IMR-90 (cell line): ENCODE measurements around the gene RC3H1. TPM values are rescaled to one million over a fixed set of nuclear protein-coding genes. Genes with fewer than 3 reads are reported as not detected.

ENCODE experiments used
- ATAC-seq: fragments of 200-7000 bp; cut with Tn5 transposase; 2 replicates; pipeline ENCODE4 v1.9.1; 2020; ENCODE audit warnings: low read depth, mild to moderate bottlenecking, moderate library complexity
- BruUV-seq: library from RNA; stranded (reverse); fragments of 400-500 nt; replicated peaks from 2 replicates; lab custom pipeline; 2021; lab: Mats Ljungman, UMichigan
- CTCF ChIA-PET: fragments of 300-600 bp; formaldehyde crosslinking; extraction: SDS; loops from one replicate; lab custom pipeline; 2021; ENCODE audit warnings: antibody characterized with exemption; lab: Yijun Ruan, JAX
- POLR2A ChIA-PET: fragments of 300-600 bp; sonication (Branson Sonifier 250); formaldehyde crosslinking; loops from one replicate; lab custom pipeline; 2022; ENCODE audit warnings: antibody characterized with exemption; ENCODE audit not compliant: unreplicated experiment; lab: Charles Lee
- DNase-seq: peaks from one replicate; pipeline ENCODE4 v3.0.0; 2013
- H2AFZ ChIP-seq: replicated peaks from 2 replicates; pipeline ENCODE3; 2013; ENCODE audit warnings: low read length, mild to moderate bottlenecking; ENCODE audit not compliant: poor library complexity
- H2AK5ac ChIP-seq: 2 replicates; pipeline ENCODE4 v1.6.1; 2013; ENCODE audit warnings: low read depth, low read length, inconsistent platforms
- H2AK9ac ChIP-seq: replicated peaks from 2 replicates; pipeline ENCODE3; 2013; ENCODE audit warnings: mild to moderate bottlenecking, low read depth, low read length, moderate library complexity; ENCODE audit not compliant: poor library complexity
- H2BK120ac ChIP-seq: 2 replicates; pipeline ENCODE4 v1.6.1; 2013; ENCODE audit warnings: low read depth, low read length, inconsistent platforms
- H2BK15ac ChIP-seq: 3 replicates; pipeline ENCODE4 v1.6.1; 2013; ENCODE audit warnings: low read depth, low read length, inconsistent platforms
- H2BK20ac ChIP-seq: 2 replicates; pipeline ENCODE4 v1.6.1; 2013; ENCODE audit warnings: low read depth, mild to moderate bottlenecking, inconsistent platforms, low read length, moderate library complexity
- H2BK5ac ChIP-seq: 2 replicates; pipeline ENCODE4 v1.6.1; 2013; ENCODE audit warnings: mild to moderate bottlenecking, low read depth, low read length, inconsistent platforms; ENCODE audit not compliant: poor library complexity, severe bottlenecking
- H3K14ac ChIP-seq: replicated peaks from 2 replicates; pipeline ENCODE4 v1.6.1; 2013; ENCODE audit warnings: low read depth, low read length, inconsistent platforms
- H3K18ac ChIP-seq: 2 replicates; pipeline ENCODE4 v1.6.1; 2013; ENCODE audit warnings: low read depth, low read length, control low read depth
- H3K23ac ChIP-seq: 2 replicates; pipeline ENCODE4 v1.6.1; 2013; ENCODE audit warnings: low read depth, low read length, inconsistent platforms
- H3K27ac ChIP-seq: 2 replicates; pipeline ENCODE4 v1.5.1; 2013; ENCODE audit warnings: mild to moderate bottlenecking, control low read depth, low read length; ENCODE audit not compliant: insufficient read depth
- H3K27me3 ChIP-seq: 2 replicates; pipeline ENCODE4 v1.6.1; 2013; ENCODE audit warnings: low read length; ENCODE audit not compliant: control insufficient read depth, insufficient read depth
- H3K36me3 ChIP-seq: 2 replicates; pipeline ENCODE4 v1.6.1; 2013; ENCODE audit warnings: low read length, mixed read lengths; ENCODE audit not compliant: control insufficient read depth, insufficient read depth
- H3K4ac ChIP-seq: 2 replicates; pipeline ENCODE4 v1.6.1; 2013; ENCODE audit warnings: low read depth, low read length, inconsistent platforms
- H3K4me1 ChIP-seq: 2 replicates; pipeline ENCODE4 v1.6.1; 2013; ENCODE audit warnings: low read length, mixed read lengths; ENCODE audit not compliant: control insufficient read depth, insufficient read depth
- H3K4me2 ChIP-seq: 2 replicates; pipeline ENCODE4 v1.6.1; 2013; ENCODE audit warnings: low read depth, mild to moderate bottlenecking, control low read depth, low read length, moderate library complexity
- H3K4me3 ChIP-seq: 2 replicates; pipeline ENCODE4 v1.5.1; 2013; ENCODE audit warnings: low read depth, mild to moderate bottlenecking, control low read depth, low read length, moderate library complexity; ENCODE audit not compliant: insufficient read depth
- H3K56ac ChIP-seq: 2 replicates; pipeline ENCODE4 v1.6.1; 2013; ENCODE audit warnings: low read length, inconsistent platforms; ENCODE audit not compliant: insufficient read depth; ENCODE audit errors: extremely low read depth
- H3K79me1 ChIP-seq, 2 experiments: 2 replicates each; pipeline ENCODE4 v1.6.1; 2013; ENCODE audit warnings: low read length in 2 of 2, inconsistent platforms in 1 of 2, low read depth in 1 of 2
- H3K9ac ChIP-seq: 2 replicates; pipeline ENCODE4 v1.6.1; 2013; ENCODE audit warnings: low read depth, low read length, control low read depth
- H3K9me1 ChIP-seq: 2 replicates; pipeline ENCODE4 v1.6.1; 2013; ENCODE audit warnings: low read length, inconsistent platforms; ENCODE audit not compliant: insufficient read depth
- H3K9me3 ChIP-seq: 2 replicates; pipeline ENCODE4 v1.6.1; 2013; ENCODE audit warnings: low read length; ENCODE audit not compliant: control insufficient read depth, insufficient read depth
- H4K20me1 ChIP-seq: 2 replicates; pipeline ENCODE4 v1.6.1; 2013; ENCODE audit warnings: low read length, inconsistent platforms; ENCODE audit not compliant: insufficient read depth
- H4K5ac ChIP-seq: 2 replicates; pipeline ENCODE4 v1.6.1; 2013; ENCODE audit warnings: mild to moderate bottlenecking, low read depth, low read length, control low read depth
- H4K8ac ChIP-seq, 2 experiments: 2 replicates each; pipeline ENCODE4 v1.6.1; 2013; ENCODE audit warnings: low read depth in 2 of 2, low read length in 2 of 2, control low read depth in 1 of 2, inconsistent platforms in 1 of 2
- H4K91ac ChIP-seq: 2 replicates; pipeline ENCODE4 v1.6.1; 2013; ENCODE audit warnings: low read depth, low read length, inconsistent platforms; ENCODE audit not compliant: insufficient read depth
- BHLHE40 ChIP-seq: fragments of 150-350 bp; IDR thresholded peaks from 2 replicates; pipeline ENCODE4 v1.6.1; 2016; ENCODE audit warnings: mild to moderate bottlenecking, low read depth, low read length
- FOS ChIP-seq: fragments of 150-350 bp; IDR thresholded peaks from 2 replicates; pipeline ENCODE4 v1.6.1; 2016; ENCODE audit warnings: low read depth, low read length
- MAFK ChIP-seq: IDR thresholded peaks from 2 replicates; pipeline ENCODE4 v1.6.1; 2012; ENCODE audit warnings: low read depth, low read length, improper control_type of control experiment
- MAZ ChIP-seq: IDR thresholded peaks from 2 replicates; pipeline ENCODE4 v1.6.1; 2012; ENCODE audit warnings: low read depth, mild to moderate bottlenecking, low read length, improper control_type of control experiment, moderate library complexity, borderline replicate concordance
- POLR2A ChIP-seq: IDR thresholded peaks from 2 replicates; pipeline ENCODE4 v1.6.1; 2012; ENCODE audit warnings: mild to moderate bottlenecking, low read depth, low read length
- RAD21 ChIP-seq: IDR thresholded peaks from 2 replicates; pipeline ENCODE4 v1.6.1; 2012; ENCODE audit warnings: low read length, improper control_type of control experiment
- RCOR1 ChIP-seq: IDR thresholded peaks from 2 replicates; pipeline ENCODE4 v1.6.1; 2012; ENCODE audit warnings: mild to moderate bottlenecking, low read length, improper control_type of control experiment; ENCODE audit not compliant: insufficient replicate concordance
- RFX5 ChIP-seq: IDR thresholded peaks from 2 replicates; pipeline ENCODE4 v1.8.0; 2012; ENCODE audit warnings: low read depth, mild to moderate bottlenecking, low read length, moderate library complexity
- SMC3 ChIP-seq: fragments of 150-350 bp; IDR thresholded peaks from 2 replicates; pipeline ENCODE4 v1.6.1; 2016; ENCODE audit warnings: low read depth, mild to moderate bottlenecking, antibody characterized with exemption, low read length, moderate library complexity
- dilution Hi-C: fragments of 300-500 bp; cut with HindIII; formaldehyde crosslinking; loops from one replicate; pipeline ENCODE4 v1.14.3; 2018; ENCODE audit warnings: low sequenced_read_pairs; ENCODE audit not compliant: unreplicated experiment
- in situ Hi-C: fragments of 300-500 bp; cut with MboI; formaldehyde crosslinking; loops from 3 replicates; pipeline ENCODE4 v1.14.3; 2019; ENCODE audit warnings: low sequenced_read_pairs, inconsistent platforms, mixed read lengths
- intact Hi-C: fragments of 100-400 bp; cut with micrococcal nuclease; formaldehyde crosslinking; loops from 2 replicates; pipeline ENCODE4 v1.10.0; 2022
- polyA plus RNA-seq, 3 experiments: library from polyadenylated mRNA; depleted of rRNA; stranded (reverse); fragments of >200 nt; gene quantifications; 2 replicates each; pipeline ENCODE4 v1.2.3, GENCODE V29; 2012; ENCODE audit warnings: low replicate concordance in 1 of 3
- total RNA-seq: library from RNA; depleted of rRNA; stranded (reverse); fragments of >200 nt; gene quantifications from 2 replicates; pipeline ENCODE4 v1.2.3, GENCODE V29; 2012
- TF ChIP-seq, protein P1 (sequence below): fragments of 150-350 bp; IDR thresholded peaks from 2 replicates; pipeline ENCODE4 v1.6.1; 2017; ENCODE audit warnings: mild to moderate bottlenecking, antibody characterized with exemption, low read length, low read depth
- TF ChIP-seq, protein P2 (sequence below): fragments of 150-350 bp; IDR thresholded peaks from 2 replicates; pipeline ENCODE4 v1.6.1; 2016; ENCODE audit warnings: low read depth, mild to moderate bottlenecking, low read length, moderate library complexity, borderline replicate concordance

Gene RC3H1
- total and polyA plus RNA-seq, 2 of the 4 experiments (the other 2 are of a cell fraction): 5.1 to 39.3 TPM

DNA sequence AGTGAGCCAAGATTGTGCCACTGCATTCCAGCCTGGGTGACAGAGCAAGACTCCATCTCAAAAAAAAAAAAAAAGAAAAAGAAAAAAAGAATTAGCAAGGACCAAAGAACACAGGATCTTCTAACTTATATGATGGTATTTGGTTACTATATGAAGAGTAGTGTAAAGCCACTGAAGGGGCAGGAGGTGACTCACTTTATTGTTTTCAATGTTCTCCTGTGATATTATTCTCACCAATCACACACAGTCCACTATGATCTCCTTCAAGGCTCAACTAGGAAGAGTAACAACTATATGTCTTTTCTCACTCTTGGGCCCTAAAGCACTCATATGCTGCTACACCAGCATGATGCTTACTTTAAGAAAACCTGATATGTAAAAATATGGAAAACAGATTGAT lies 26.7 kb downstream of the RC3H1 start:
- TF ChIP-seq MAFK (no peak), POLR2A (no peak), MAZ (no peak), FOS (no peak), RFX5 (no peak), BHLHE40 (no peak), RCOR1 (no peak), RAD21 (no peak), SMC3 (no peak)
- TF ChIP-seq, protein P1, sequence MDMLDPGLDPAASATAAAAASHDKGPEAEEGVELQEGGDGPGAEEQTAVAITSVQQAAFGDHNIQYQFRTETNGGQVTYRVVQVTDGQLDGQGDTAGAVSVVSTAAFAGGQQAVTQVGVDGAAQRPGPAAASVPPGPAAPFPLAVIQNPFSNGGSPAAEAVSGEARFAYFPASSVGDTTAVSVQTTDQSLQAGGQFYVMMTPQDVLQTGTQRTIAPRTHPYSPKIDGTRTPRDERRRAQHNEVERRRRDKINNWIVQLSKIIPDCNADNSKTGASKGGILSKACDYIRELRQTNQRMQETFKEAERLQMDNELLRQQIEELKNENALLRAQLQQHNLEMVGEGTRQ: no peak
- TF ChIP-seq, protein P2, sequence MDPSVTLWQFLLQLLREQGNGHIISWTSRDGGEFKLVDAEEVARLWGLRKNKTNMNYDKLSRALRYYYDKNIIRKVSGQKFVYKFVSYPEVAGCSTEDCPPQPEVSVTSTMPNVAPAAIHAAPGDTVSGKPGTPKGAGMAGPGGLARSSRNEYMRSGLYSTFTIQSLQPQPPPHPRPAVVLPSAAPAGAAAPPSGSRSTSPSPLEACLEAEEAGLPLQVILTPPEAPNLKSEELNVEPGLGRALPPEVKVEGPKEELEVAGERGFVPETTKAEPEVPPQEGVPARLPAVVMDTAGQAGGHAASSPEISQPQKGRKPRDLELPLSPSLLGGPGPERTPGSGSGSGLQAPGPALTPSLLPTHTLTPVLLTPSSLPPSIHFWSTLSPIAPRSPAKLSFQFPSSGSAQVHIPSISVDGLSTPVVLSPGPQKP: no peak
- Histone ChIP-seq H4K20me1 (peaks cover 37% of the 10 kb centered on the region; the same call in 1 of the 2 replicates), H3K4ac (no peak overlapping the region), H3K9ac (no peak overlapping the region), H3K9me3 (no peaks in the 10 kb centered on the region), H3K27ac (no peak overlapping the region), H4K91ac (no peak overlapping the region), H4K5ac (peak overlapping the region; percentile 33; the same call in 1 of the 2 replicates), H3K9me1 (peaks cover 10% of the 10 kb centered on the region), H3K79me1 (peaks cover 24 to 74% of the 10 kb centered on the region in 2 experiments), H2AK5ac (no peak overlapping the region), H2BK15ac (no peak overlapping the region), H2BK120ac (no peak overlapping the region), H3K23ac (peak overlapping the region; percentile 72; the same call in 1 of the 2 replicates), H2AFZ (no peak overlapping the region), H3K14ac (0 out of 2 replicates have a peak overlapping the region, but pooled peaks have one; percentile 59), H3K36me3 (peaks cover 17% of the 10 kb centered on the region), H3K4me1 (peaks cover 10% of the 10 kb centered on the region), H2BK20ac (no peak overlapping the region), H3K18ac (no peak overlapping the region), H3K56ac (no peak overlapping the region), H3K4me2 (no peak overlapping the region), H2BK5ac (no peak overlapping the region), H3K4me3 (no peak overlapping the region), H4K8ac (no peak overlapping the region), H3K27me3 (no peaks in the 10 kb centered on the region), H2AK9ac (no peak overlapping the region)
- DNase-seq (no peak), ATAC-seq (no peak)
- no TSS peak for BruUV-seq
- POLR2A ChIA-PET: no interaction called here
- CTCF ChIA-PET: no interaction called here
- in situ Hi-C loops (loop anchor here (10.0 kb wide), 1 partner anchor 79 kb away; no protein-coding TSS in a partner anchor), dilution Hi-C loops (no loop called here), intact Hi-C loops (no loop called here)
